CD14-positive monocyte (primary cell): ENCODE results near the gene TUSC2. TPM values are rescaled to one million over a fixed set of nuclear protein-coding genes. Genes with fewer than 3 reads are reported as not detected.

Source experiments
- DNase-seq, 3 donors: peaks; one replicate each; pipeline ENCODE4 v3.0.0-alpha.2; 2011 to 2022
- H2AFZ ChIP-seq: 2 replicates; pipeline ENCODE4 v1.6.0; 2012; ENCODE audit warnings: mild to moderate bottlenecking, low read depth, low read length, inconsistent platforms; ENCODE audit not compliant: insufficient read depth, poor library complexity, severe bottlenecking
- H3K27ac ChIP-seq, 2 donors: 1 replicate in 1 of 2; 2 replicates in 1 of 2; pipeline ENCODE4 v1.5.1; 2012 to 2013; ENCODE audit warnings: low read length in 2 of 2, control low read depth in 1 of 2, inconsistent platforms in 1 of 2, low read depth in 1 of 2, mild to moderate bottlenecking in 1 of 2
- H3K27me3 ChIP-seq, 2 donors: one replicate each; pipeline versions ENCODE4 v1.6.0 to v1.6.1; 2011 to 2013; ENCODE audit warnings: low read length in 2 of 2; ENCODE audit not compliant: control insufficient read depth in 2 of 2, insufficient read depth in 2 of 2
- H3K36me3 ChIP-seq, 2 donors: replicated peaks in 1 of 2; 1 replicate in 1 of 2; 2 replicates in 1 of 2; pipeline versions ENCODE4 v1.5.1 to v1.6.1; 2012 to 2013; ENCODE audit warnings: low read length in 2 of 2, control low read depth in 1 of 2, inconsistent platforms in 1 of 2, mild to moderate bottlenecking in 1 of 2; ENCODE audit not compliant: insufficient read depth in 2 of 2, control insufficient read depth in 1 of 2
- H3K4me1 ChIP-seq, 2 donors: 1 replicate in 1 of 2; 2 replicates in 1 of 2; pipeline versions ENCODE4 v1.5.1 to v1.6.1; 2012 to 2013; ENCODE audit warnings: low read length in 2 of 2, control low read depth in 1 of 2, inconsistent platforms in 1 of 2, mild to moderate bottlenecking in 1 of 2, moderate library complexity in 1 of 2; ENCODE audit not compliant: insufficient read depth in 2 of 2, control insufficient read depth in 1 of 2
- H3K4me2 ChIP-seq: replicated peaks from 2 replicates; pipeline ENCODE3; 2012; ENCODE audit warnings: low read length, moderate library complexity, mild to moderate bottlenecking; ENCODE audit not compliant: poor library complexity, severe bottlenecking; ENCODE audit errors: extremely low read depth
- H3K4me3 ChIP-seq, 3 experiments: fragments of 200-600 bp in 1 of 3; sonication (generic) in 1 of 3; replicated peaks in 1 of 3; 1 replicate in 2 of 3; 2 replicates in 1 of 3; pipeline ENCODE4 v1.5.1; 2011 to 2013; ENCODE audit warnings: low read length in 3 of 3, mild to moderate bottlenecking in 3 of 3, control low read depth in 2 of 3, low read depth in 2 of 3, inconsistent platforms in 1 of 3, moderate library complexity in 1 of 3
- H3K79me2 ChIP-seq: 2 replicates; pipeline ENCODE4 v1.6.0; 2012; ENCODE audit warnings: mild to moderate bottlenecking, control low read depth, inconsistent platforms, low read length, moderate library complexity; ENCODE audit not compliant: insufficient read depth
- H3K9ac ChIP-seq: 2 replicates; pipeline ENCODE4 v1.6.0; 2017; ENCODE audit warnings: low read length, mild to moderate bottlenecking; ENCODE audit not compliant: insufficient read depth, poor library complexity, severe bottlenecking
- H3K9me3 ChIP-seq, 2 donors: replicated peaks in 1 of 2; 1 replicate in 1 of 2; 2 replicates in 1 of 2; pipeline versions ENCODE4 v1.5.1 to v1.6.1; 2012 to 2013; ENCODE audit warnings: low read length in 2 of 2, control low read depth in 1 of 2; ENCODE audit not compliant: control insufficient read depth in 1 of 2, insufficient read depth in 1 of 2
- H4K20me1 ChIP-seq: 2 replicates; pipeline ENCODE4 v1.6.0; 2012; ENCODE audit warnings: mild to moderate bottlenecking, low read length, control low read depth, moderate library complexity; ENCODE audit not compliant: insufficient read depth
- H3K27ac Mint-ChIP-seq, 7 donors: one replicate each; pipeline ENCODE4 v1.8.0; 2020; ENCODE audit warnings: mild to moderate bottlenecking in 7 of 7, mixed read lengths in 7 of 7, moderate library complexity in 6 of 7, inconsistent platforms in 2 of 7
- H3K27me3 Mint-ChIP-seq, 3 donors: one replicate each; pipeline ENCODE4 v1.8.0; 2021 to 2022; ENCODE audit warnings: low read depth in 3 of 3, mild to moderate bottlenecking in 3 of 3, mixed read lengths in 3 of 3, moderate library complexity in 3 of 3, inconsistent platforms in 1 of 3
- H3K36me3 Mint-ChIP-seq, 2 donors: one replicate each; pipeline ENCODE4 v1.8.0; 2020; ENCODE audit warnings: mixed read lengths in 2 of 2, inconsistent platforms in 1 of 2, mild to moderate bottlenecking in 1 of 2
- H3K4me1 Mint-ChIP-seq: one replicate; pipeline ENCODE4 v1.8.0; 2020; ENCODE audit warnings: mild to moderate bottlenecking, mixed read lengths
- H3K4me3 Mint-ChIP-seq, 2 donors: one replicate each; pipeline ENCODE4 v1.8.0; 2020; ENCODE audit warnings: mild to moderate bottlenecking in 2 of 2, mixed read lengths in 2 of 2, moderate library complexity in 1 of 2
- H3K9me3 Mint-ChIP-seq, 7 donors: one replicate each; pipeline ENCODE4 v1.8.0; 2020 to 2022; ENCODE audit warnings: mixed read lengths in 7 of 7, mild to moderate bottlenecking in 6 of 7, moderate library complexity in 6 of 7, inconsistent platforms in 2 of 7
- CTCF ChIP-seq: fragments of 200-600 bp; IDR thresholded peaks from one replicate; pipeline ENCODE4 v1.8.0; 2022; ENCODE audit warnings: antibody characterized with exemption, mild to moderate bottlenecking
- WGBS: methylation state at CpG from one replicate; pipeline ENCODE4 v1.1.5; 2013; ENCODE audit warnings: missing lambda C conversion rate; ENCODE audit not compliant: insufficient coverage; 5-methylcytosine and 5-hydroxymethylcytosine counted together
- intact Hi-C, 2 donors: fragments of 100-400 bp; cut with micrococcal nuclease; formaldehyde crosslinking; loops; one replicate each; pipeline versions ENCODE4 v1.15.0 to v1.15.1; 2023
- polyA plus RNA-seq, 3 donors: library from polyadenylated mRNA; depleted of rRNA in 1 of 3; unstranded in 2 of 3; stranded (reverse) in 1 of 3; fragments of 300-500 nt in 2 of 3; fragments of >200 nt in 1 of 3; fragmentation: Illumina TruSeq in 2 of 3; gene quantifications; 1 replicate in 2 of 3; 2 replicates in 1 of 3; pipeline ENCODE4 v1.2.3, GENCODE V29; 2012 to 2021

The TUSC2 gene
- polyA plus RNA-seq, 3 donors = 22.6 to 55.7 (median 47.0) TPM

- no peak overlapping the region for H3K4me3 Mint-ChIP-seq
Observed at GRCh38 chr3:50316657-50317242, 11.3 kb downstream of the TUSC2 start.

GRCh38 chr3:50314816-50315215 is 13.2 kb downstream of the TUSC2 start:
- no peak overlapping the region for H3K27ac Mint-ChIP-seq
- WGBS = no CpG with 5 or more reads among the region's 4 CpGs
- no peak overlapping the region for H3K4me3 Mint-ChIP-seq
- no peak for DNase-seq
- intact Hi-C loops = no loop called here
- TF ChIP-seq CTCF = no peak
- peaks cover 0 to 4% (median 0%) of the 10 kb centered on the region in 7 donors for H3K9me3 Mint-ChIP-seq
- H3K9ac ChIP-seq = no peak overlapping the region
- no peaks in the 10 kb centered on the region for H3K27me3 ChIP-seq
- peaks cover 27 to 35% of the 10 kb centered on the region in 2 donors for H3K4me1 ChIP-seq
- no peak overlapping the region for H3K4me2 ChIP-seq
- H3K4me3 ChIP-seq = no peak overlapping the region
- peaks cover 38% of the 10 kb centered on the region for H3K4me1 Mint-ChIP-seq
- no peaks in the 10 kb centered on the region for H4K20me1 ChIP-seq
- H3K9me3 ChIP-seq = no peaks in the 10 kb centered on the region
- peaks cover 0 to 27% of the 10 kb centered on the region in 2 donors for H3K36me3 ChIP-seq
- peaks cover 14% of the 10 kb centered on the region for H3K79me2 ChIP-seq
- H2AFZ ChIP-seq = no peak overlapping the region
- no peak overlapping the region for H3K27ac ChIP-seq
- peaks cover 0 to 5% (median 0%) of the 10 kb centered on the region in 3 donors for H3K27me3 Mint-ChIP-seq
- H3K36me3 Mint-ChIP-seq = peaks cover 24 to 33% of the 10 kb centered on the region in 2 donors

More at GRCh38 chr3:50316657-50317242, 11.3 kb downstream of the TUSC2 start:
- H3K4me1 ChIP-seq = peaks cover 38 to 48% of the 10 kb centered on the region in 2 donors
- H3K27me3 ChIP-seq = no peaks in the 10 kb centered on the region
- no peak for DNase-seq
- H2AFZ ChIP-seq = no peak overlapping the region
- Mint-ChIP-seq H3K27me3 (peaks cover 0 to 8% (median 2%) of the 10 kb centered on the region in 3 donors), H3K27ac (peak overlapping the region in 3 of 7 donors; percentile 35 to 75 (median 50)), H3K4me1 (peaks cover 47% of the 10 kb centered on the region), H3K9me3 (no peaks in the 10 kb centered on the region), H3K36me3 (peaks cover 22 to 35% of the 10 kb centered on the region in 2 donors)
- no peaks in the 10 kb centered on the region for H4K20me1 ChIP-seq
- intact Hi-C loops = no loop called here
- no peak overlapping the region for H3K9ac ChIP-seq
- no peak overlapping the region for H3K27ac ChIP-seq
- no peak overlapping the region for H3K4me2 ChIP-seq
- peaks cover 21% of the 10 kb centered on the region for H3K79me2 ChIP-seq
- H3K9me3 ChIP-seq = no peaks in the 10 kb centered on the region
- no peak overlapping the region for H3K4me3 ChIP-seq
- WGBS = 68% methylated on average over 4 of the region's 9 CpGs
- TF ChIP-seq CTCF = no peak
- peaks cover 0 to 29% of the 10 kb centered on the region in 2 donors for H3K36me3 ChIP-seq
